SK-N-SH (cell line): ENCODE measurements around the gene ITFG1. TPM values are rescaled to one million over a fixed set of nuclear protein-coding genes. Genes with fewer than 3 reads are reported as not detected.

ENCODE experiments used
- CTCF ChIA-PET: fragments of 300-600, 350-600 bp; formaldehyde crosslinking; extraction: SDS; loops from one replicate; lab custom pipeline; 2021; lab: Yijun Ruan, JAX
- POLR2A ChIA-PET: fragments of 350-600 bp; sonication (Branson Sonifier 250); formaldehyde crosslinking; extraction: SDS; loops from one replicate; lab custom pipeline; 2020; ENCODE audit warnings: antibody characterized with exemption, inconsistent platforms; lab: Yijun Ruan, JAX
- DNase-seq: peaks from one replicate; pipeline ENCODE4 v3.0.0; 2012
- H2AFZ ChIP-seq: fragments of 200-600 bp; sonication (generic); 2 replicates; pipeline ENCODE4 v1.8.1; 2016; ENCODE audit warnings: antibody characterized with exemption, mild to moderate bottlenecking, low read depth
- H3F3A ChIP-seq: fragments of 200-600 bp; sonication (generic); replicated peaks from 2 replicates; pipeline ENCODE3; 2016; ENCODE audit warnings: antibody characterized with exemption, mild to moderate bottlenecking; ENCODE audit not compliant: insufficient read depth
- H3K27ac ChIP-seq, 2 experiments: fragments of 200-500 bp in 1 of 2; fragments of 200-600 bp in 1 of 2; sonication (Bioruptor generic) in 1 of 2; sonication (generic), shearing (Covaris generic) in 1 of 2; 2 replicates each; pipeline versions ENCODE4 v1.5.1 to v1.6.1; 2014 to 2016; ENCODE audit warnings: low read depth in 2 of 2, inconsistent platforms in 1 of 2, low read length in 1 of 2, mild to moderate bottlenecking in 1 of 2, mixed read lengths in 1 of 2
- H3K27me3 ChIP-seq: fragments of 200-600 bp; sonication (generic), shearing (Covaris generic); 2 replicates; pipeline ENCODE4 v1.6.1; 2016; ENCODE audit warnings: mixed run types; ENCODE audit not compliant: insufficient read depth
- H3K36me3 ChIP-seq, 2 experiments: fragments of 200-500 bp in 1 of 2; fragments of 200-600 bp in 1 of 2; sonication (Bioruptor generic) in 1 of 2; sonication (generic) in 1 of 2; replicated peaks in 1 of 2; 2 replicates each; pipeline versions ENCODE3 to v1.5.1; 2014 to 2016; ENCODE audit warnings: low read length in 1 of 2, mild to moderate bottlenecking in 1 of 2; ENCODE audit not compliant: insufficient read depth in 2 of 2, control insufficient read depth in 1 of 2
- H3K4me1 ChIP-seq, 2 experiments: fragments of 200-500 bp in 1 of 2; fragments of 200-600 bp in 1 of 2; sonication (Bioruptor generic) in 1 of 2; sonication (generic), shearing (Covaris generic) in 1 of 2; 2 replicates each; pipeline versions ENCODE4 v1.5.1 to v1.6.1; 2014 to 2016; ENCODE audit warnings: low read depth in 1 of 2, low read length in 1 of 2, mixed run types in 1 of 2; ENCODE audit not compliant: insufficient read depth in 2 of 2, control insufficient read depth in 1 of 2
- H3K4me2 ChIP-seq: fragments of 200-600 bp; sonication (generic), shearing (Covaris generic); 2 replicates; pipeline ENCODE4 v1.6.1; 2017; ENCODE audit warnings: mixed run types
- H3K4me3 ChIP-seq, 2 experiments: fragments of 200-500 bp in 1 of 2; fragments of 200-600 bp in 1 of 2; sonication (Bioruptor generic) in 1 of 2; sonication (generic), shearing (Covaris generic) in 1 of 2; 2 replicates each; pipeline versions ENCODE4 v1.5.1 to v1.8.1; 2014 to 2016; ENCODE audit warnings: low read depth in 2 of 2, inconsistent platforms in 1 of 2, low read length in 1 of 2, mild to moderate bottlenecking in 1 of 2, mixed read lengths in 1 of 2, moderate library complexity in 1 of 2
- H3K79me2 ChIP-seq: fragments of 200-600 bp; sonication (generic); 2 replicates; pipeline ENCODE4 v1.8.1; 2017; ENCODE audit warnings: mild to moderate bottlenecking; ENCODE audit not compliant: insufficient read depth
- H3K9ac ChIP-seq: fragments of 200-600 bp; sonication (generic); 2 replicates; pipeline ENCODE4 v1.6.1; 2017; ENCODE audit warnings: mixed run types
- H3K9me2 ChIP-seq: fragments of 200-600 bp; sonication (generic); 2 replicates; pipeline ENCODE4 v1.6.1; 2017; ENCODE audit warnings: mixed run types
- H3K9me3 ChIP-seq: fragments of 200-600 bp; sonication (generic); 2 replicates; pipeline ENCODE4 v1.6.1; 2017; ENCODE audit warnings: mixed run types, mild to moderate bottlenecking, moderate library complexity
- H4K20me1 ChIP-seq: fragments of 200-600 bp; sonication (generic); 2 replicates; pipeline ENCODE4 v1.6.1; 2017; ENCODE audit warnings: mild to moderate bottlenecking, mixed run types; ENCODE audit not compliant: insufficient read depth
- CHD2 ChIP-seq: fragments of 150-350 bp; IDR thresholded peaks from 2 replicates; pipeline ENCODE4 v1.6.1; 2018; ENCODE audit warnings: low read length; ENCODE audit not compliant: partially characterized antibody
- ELF1 ChIP-seq: IDR thresholded peaks from 2 replicates; pipeline ENCODE4 v1.4.0; 2012
- FOXJ3 ChIP-seq: sonication (generic); formaldehyde crosslinking; IDR thresholded peaks from 2 replicates; pipeline ENCODE4 v1.5.1; 2020; ENCODE audit warnings: mild to moderate bottlenecking, missing genetic modification reagents
- FOXM1 ChIP-seq: IDR thresholded peaks from 2 replicates; pipeline ENCODE4 v1.4.0; 2012; ENCODE audit warnings: low read depth, mild to moderate bottlenecking
- JUND ChIP-seq: IDR thresholded peaks from 2 replicates; pipeline ENCODE4 v1.4.0; 2012
- MEF2A ChIP-seq: IDR thresholded peaks from 2 replicates; pipeline ENCODE4 v1.4.0; 2012; ENCODE audit warnings: low read depth, borderline replicate concordance
- MXI1 ChIP-seq: IDR thresholded peaks from 2 replicates; pipeline ENCODE4 v1.6.1; 2012; ENCODE audit warnings: mild to moderate bottlenecking, low read depth, low read length, improper control_type of control experiment
- POLR2AphosphoS5 ChIP-seq: IDR thresholded peaks from 2 replicates; pipeline ENCODE4 v1.6.1; 2012; ENCODE audit warnings: low read depth, low read length
- SIN3A ChIP-seq: IDR thresholded peaks from 2 replicates; pipeline ENCODE4 v1.6.1; 2012; ENCODE audit warnings: low read depth, mild to moderate bottlenecking, low read length, moderate library complexity, borderline replicate concordance
- SMC3 ChIP-seq: IDR thresholded peaks from 2 replicates; pipeline ENCODE4 v1.6.1; 2012; ENCODE audit warnings: low read depth, low read length, improper control_type of control experiment
- TCF12 ChIP-seq: IDR thresholded peaks from 2 replicates; pipeline ENCODE4 v1.4.0; 2012
- WGBS: methylation state at CpG from one replicate; pipeline ENCODE4 v1.1.6; 2017; ENCODE audit warnings: low lambda C conversion rate; 5-methylcytosine and 5-hydroxymethylcytosine counted together
- polyA plus RNA-seq, 3 experiments: library from polyadenylated mRNA; depleted of rRNA; stranded (reverse); fragments of >200 nt; gene quantifications; 2 replicates each; pipeline ENCODE4 v1.2.3, GENCODE V29; 2012
- TF ChIP-seq, protein P1 (sequence below): fragments of 200-600 bp; sonication (generic); IDR thresholded peaks from 2 replicates; pipeline ENCODE4 v1.6.1; 2017; ENCODE audit warnings: antibody characterized with exemption, mild to moderate bottlenecking, moderate library complexity
- TF ChIP-seq, protein P2 (sequence below): IDR thresholded peaks from 2 replicates; pipeline ENCODE4 v1.4.0; 2012; ENCODE audit warnings: low read depth, borderline replicate concordance
- TF ChIP-seq, protein P3 (sequence below): IDR thresholded peaks from 2 replicates; pipeline ENCODE4 v1.4.0; 2012; ENCODE audit warnings: low read depth
- TF ChIP-seq, protein P4 (sequence below): fragments of 150-350 bp; IDR thresholded peaks from 2 replicates; pipeline ENCODE4 v1.6.1; 2016; ENCODE audit warnings: mild to moderate bottlenecking, low read depth, low read length

ITFG1 gene
- polyA plus RNA-seq, 1 of the 3 experiments (the other 2 are of a cell fraction) = 48.6 TPM

DNA sequence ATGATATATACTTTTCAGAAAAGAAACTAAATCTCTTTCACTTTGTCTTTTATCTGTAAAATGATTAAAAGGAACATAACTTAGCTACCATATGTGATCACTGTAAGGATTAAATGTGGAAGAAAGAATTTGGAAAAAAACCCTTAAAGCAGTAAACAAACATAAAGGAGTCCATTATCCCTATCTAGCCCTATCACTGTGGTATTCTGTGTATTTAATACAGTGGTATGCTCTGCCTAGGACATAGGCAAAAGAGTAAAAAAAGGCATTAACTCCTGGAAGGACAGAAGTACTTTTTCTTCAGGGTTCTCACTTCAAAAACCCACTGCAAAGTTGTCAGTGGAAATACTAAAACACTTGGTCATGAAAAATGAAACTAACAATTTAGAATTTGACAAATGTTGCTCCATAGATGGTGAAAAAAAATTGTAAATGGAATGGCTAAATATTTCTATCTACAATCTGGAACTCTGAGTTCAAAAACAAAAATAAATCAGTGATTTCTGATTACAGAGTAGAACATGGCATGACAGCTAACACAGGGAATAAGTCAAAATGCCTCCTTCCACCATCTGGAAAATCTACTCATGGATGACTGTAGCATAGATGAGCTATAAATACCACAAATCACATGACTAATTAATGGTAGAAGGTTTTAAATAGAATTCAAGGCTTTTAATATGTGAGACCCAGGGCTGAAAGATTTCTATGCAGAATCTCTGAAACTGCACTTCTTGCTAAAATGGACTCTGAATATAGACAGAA, 140.1 kb downstream of the ITFG1 start (continued):
- TF ChIP-seq, protein P1, sequence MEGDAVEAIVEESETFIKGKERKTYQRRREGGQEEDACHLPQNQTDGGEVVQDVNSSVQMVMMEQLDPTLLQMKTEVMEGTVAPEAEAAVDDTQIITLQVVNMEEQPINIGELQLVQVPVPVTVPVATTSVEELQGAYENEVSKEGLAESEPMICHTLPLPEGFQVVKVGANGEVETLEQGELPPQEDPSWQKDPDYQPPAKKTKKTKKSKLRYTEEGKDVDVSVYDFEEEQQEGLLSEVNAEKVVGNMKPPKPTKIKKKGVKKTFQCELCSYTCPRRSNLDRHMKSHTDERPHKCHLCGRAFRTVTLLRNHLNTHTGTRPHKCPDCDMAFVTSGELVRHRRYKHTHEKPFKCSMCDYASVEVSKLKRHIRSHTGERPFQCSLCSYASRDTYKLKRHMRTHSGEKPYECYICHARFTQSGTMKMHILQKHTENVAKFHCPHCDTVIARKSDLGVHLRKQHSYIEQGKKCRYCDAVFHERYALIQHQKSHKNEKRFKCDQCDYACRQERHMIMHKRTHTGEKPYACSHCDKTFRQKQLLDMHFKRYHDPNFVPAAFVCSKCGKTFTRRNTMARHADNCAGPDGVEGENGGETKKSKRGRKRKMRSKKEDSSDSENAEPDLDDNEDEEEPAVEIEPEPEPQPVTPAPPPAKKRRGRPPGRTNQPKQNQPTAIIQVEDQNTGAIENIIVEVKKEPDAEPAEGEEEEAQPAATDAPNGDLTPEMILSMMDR = no peak
- TF ChIP-seq JUND (no peak), MXI1 (no peak), FOXJ3 (CRISPR knock-in tag) (no peak), SMC3 (no peak)
- TF ChIP-seq, protein P2, sequence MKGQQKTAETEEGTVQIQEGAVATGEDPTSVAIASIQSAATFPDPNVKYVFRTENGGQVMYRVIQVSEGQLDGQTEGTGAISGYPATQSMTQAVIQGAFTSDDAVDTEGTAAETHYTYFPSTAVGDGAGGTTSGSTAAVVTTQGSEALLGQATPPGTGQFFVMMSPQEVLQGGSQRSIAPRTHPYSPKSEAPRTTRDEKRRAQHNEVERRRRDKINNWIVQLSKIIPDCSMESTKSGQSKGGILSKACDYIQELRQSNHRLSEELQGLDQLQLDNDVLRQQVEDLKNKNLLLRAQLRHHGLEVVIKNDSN = no peak

DNA sequence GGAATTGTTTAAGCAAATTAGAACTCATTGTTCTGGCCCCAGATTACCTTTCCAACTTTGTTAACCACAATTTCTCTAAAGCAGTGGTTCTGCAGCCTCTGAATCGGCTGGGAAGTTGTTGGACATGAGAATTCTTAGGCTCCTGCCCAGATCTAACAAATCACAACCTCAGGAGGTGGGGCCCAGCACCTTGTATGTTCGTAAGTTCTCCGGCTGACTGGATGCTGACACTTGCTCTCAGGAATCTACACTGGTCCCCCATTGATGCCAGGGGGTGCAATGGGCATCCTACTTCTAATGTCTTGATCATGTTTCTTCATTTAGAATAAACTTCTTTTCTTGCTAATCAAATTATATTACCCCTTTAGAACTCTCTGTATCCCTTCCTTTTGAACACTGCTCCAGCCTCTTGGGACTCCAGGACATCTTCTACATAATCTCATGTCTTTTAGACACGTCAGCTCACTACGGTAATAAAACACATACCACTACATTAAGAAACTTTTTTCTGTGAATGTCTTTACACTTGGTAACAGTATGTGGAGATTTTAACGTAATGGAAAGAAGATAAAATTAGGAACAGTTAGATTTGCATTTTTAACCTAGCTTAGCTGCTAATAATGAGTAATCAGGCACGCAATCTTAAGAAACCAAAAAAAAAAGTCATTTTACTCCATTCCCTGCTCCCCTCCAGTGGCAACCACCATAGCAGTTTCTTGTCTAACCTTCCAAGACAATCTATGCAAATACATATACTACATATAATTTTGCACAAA, 143.2 kb downstream of the ITFG1 start:
- H3F3A ChIP-seq = peaks cover 1% of the 10 kb centered on the region
- no peaks in the 10 kb centered on the region for H3K9me2 ChIP-seq
- no peak overlapping the region for H3K4me2 ChIP-seq
- 88% methylated on average over 7 of the region's 7 CpGs for WGBS
- H3K9me3 ChIP-seq = no peaks in the 10 kb centered on the region
- no peak overlapping the region for H3K9ac ChIP-seq
- H4K20me1 ChIP-seq = no peaks in the 10 kb centered on the region
- H3K36me3 ChIP-seq = peaks cover 0 to 7% of the 10 kb centered on the region in 2 experiments
- no peak overlapping the region for H2AFZ ChIP-seq
- peaks cover 0 to 3% of the 10 kb centered on the region in 2 experiments; a peak in 2 of 4 replicates for H3K4me1 ChIP-seq
- H3K27me3 ChIP-seq = no peaks in the 10 kb centered on the region
- no peak overlapping the region for H3K4me3 ChIP-seq
- no peak for DNase-seq
- no peak for TF ChIP-seq CHD2
- no peak for TF ChIP-seq TCF12
- no peak for TF ChIP-seq MEF2A
- TF ChIP-seq, protein P3, sequence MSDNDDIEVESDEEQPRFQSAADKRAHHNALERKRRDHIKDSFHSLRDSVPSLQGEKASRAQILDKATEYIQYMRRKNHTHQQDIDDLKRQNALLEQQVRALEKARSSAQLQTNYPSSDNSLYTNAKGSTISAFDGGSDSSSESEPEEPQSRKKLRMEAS = no peak
- no peak for TF ChIP-seq ELF1
- TF ChIP-seq, protein P4, sequence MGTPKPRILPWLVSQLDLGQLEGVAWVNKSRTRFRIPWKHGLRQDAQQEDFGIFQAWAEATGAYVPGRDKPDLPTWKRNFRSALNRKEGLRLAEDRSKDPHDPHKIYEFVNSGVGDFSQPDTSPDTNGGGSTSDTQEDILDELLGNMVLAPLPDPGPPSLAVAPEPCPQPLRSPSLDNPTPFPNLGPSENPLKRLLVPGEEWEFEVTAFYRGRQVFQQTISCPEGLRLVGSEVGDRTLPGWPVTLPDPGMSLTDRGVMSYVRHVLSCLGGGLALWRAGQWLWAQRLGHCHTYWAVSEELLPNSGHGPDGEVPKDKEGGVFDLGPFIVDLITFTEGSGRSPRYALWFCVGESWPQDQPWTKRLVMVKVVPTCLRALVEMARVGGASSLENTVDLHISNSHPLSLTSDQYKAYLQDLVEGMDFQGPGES = no peak
- no peak for TF ChIP-seq SIN3A
- TF ChIP-seq FOXM1 = no peak
- TF ChIP-seq POLR2AphosphoS5 = no peak
- POLR2A ChIA-PET = no interaction called here
- no peak overlapping the region for H3K27ac ChIP-seq
- H3K79me2 ChIP-seq = no peaks in the 10 kb centered on the region
- CTCF ChIA-PET = no interaction called here
